Gastroesophageal sphincter (tissue), 3 donors: ENCODE results near the gene SLC7A14.

ENCODE experiments used
- POLR2AphosphoS5 ChIP-seq: sonication (generic); formaldehyde crosslinking; IDR thresholded peaks from one replicate; pipeline ENCODE4 v1.6.1; 2017; ENCODE audit warnings: antibody characterized with exemption
- TF ChIP-seq, protein P1 (sequence below), 4 experiments: fragments of 200-600 bp in 2 of 4; fragments of 450-650 bp in 2 of 4; sonication (generic) in 1 of 4; IDR thresholded peaks; one replicate each; pipeline ENCODE4 v1.5.1; 2017 to 2019; ENCODE audit warnings: antibody characterized with exemption in 4 of 4, mild to moderate bottlenecking in 2 of 4, moderate library complexity in 2 of 4

DNA sequence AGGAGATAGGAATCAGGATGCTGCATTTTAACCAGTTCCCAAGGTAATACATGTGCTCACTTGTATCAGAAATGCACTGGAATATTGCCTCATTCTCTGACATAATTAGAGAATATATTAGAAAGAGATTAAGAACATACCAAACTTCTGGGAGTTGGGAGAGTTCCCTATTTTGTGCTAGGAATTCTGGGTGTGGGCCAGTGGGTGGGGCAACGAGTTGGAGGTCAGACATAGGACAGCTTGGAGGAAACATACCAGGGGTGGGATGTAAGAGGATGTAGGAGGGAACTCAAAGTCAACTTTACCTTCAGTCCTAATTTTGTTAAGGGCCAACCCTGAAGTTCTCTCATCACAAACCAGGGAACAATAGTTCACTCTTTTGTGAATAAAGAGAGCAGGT is 83.6 kb downstream of the SLC7A14 start:
- TF ChIP-seq, protein P1, sequence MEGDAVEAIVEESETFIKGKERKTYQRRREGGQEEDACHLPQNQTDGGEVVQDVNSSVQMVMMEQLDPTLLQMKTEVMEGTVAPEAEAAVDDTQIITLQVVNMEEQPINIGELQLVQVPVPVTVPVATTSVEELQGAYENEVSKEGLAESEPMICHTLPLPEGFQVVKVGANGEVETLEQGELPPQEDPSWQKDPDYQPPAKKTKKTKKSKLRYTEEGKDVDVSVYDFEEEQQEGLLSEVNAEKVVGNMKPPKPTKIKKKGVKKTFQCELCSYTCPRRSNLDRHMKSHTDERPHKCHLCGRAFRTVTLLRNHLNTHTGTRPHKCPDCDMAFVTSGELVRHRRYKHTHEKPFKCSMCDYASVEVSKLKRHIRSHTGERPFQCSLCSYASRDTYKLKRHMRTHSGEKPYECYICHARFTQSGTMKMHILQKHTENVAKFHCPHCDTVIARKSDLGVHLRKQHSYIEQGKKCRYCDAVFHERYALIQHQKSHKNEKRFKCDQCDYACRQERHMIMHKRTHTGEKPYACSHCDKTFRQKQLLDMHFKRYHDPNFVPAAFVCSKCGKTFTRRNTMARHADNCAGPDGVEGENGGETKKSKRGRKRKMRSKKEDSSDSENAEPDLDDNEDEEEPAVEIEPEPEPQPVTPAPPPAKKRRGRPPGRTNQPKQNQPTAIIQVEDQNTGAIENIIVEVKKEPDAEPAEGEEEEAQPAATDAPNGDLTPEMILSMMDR (IDR thresholded peaks at IDR 0.05), result no peak
- TF ChIP-seq POLR2AphosphoS5, result no peak
